NCI-H2196 (cell line): ENCODE results near the gene CBX1.
"Not testable (repeated sequence)": the region's sequence is repeated elsewhere in the genome, so short reads cannot be mapped to it uniquely, and the experiment has no call there.

ENCODE experiments used
- DNase-seq: peaks from one replicate; lab custom pipeline; 2025; ENCODE audit not compliant: unreplicated experiment; lab: John Stamatoyannopoulos, UW

Gene CBX1

DNA sequence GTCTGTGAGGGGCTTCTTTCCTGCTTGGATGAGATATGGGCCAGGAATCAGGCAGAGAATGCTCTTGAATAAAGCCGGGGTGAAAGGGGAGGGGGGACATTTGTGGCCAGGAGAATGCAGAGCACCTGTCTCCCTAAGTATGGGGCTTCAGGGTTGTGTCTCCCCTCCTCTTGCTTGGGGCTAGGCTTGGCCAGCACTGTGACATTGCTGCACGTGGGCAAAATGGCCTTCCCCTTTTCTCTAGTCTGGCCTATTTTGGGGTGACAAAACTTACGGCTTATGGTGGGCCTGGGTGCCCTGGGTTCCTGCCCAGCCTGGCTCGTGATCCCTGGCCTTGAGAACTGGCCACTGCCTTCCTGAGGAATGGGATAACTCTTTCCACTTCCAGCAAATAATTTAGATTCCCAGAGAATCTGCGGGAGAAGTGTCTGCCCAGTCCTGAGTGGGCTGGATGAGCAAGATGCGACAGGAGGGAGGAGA, 47.5 kb downstream of the CBX1 start:
- no peak for DNase-seq

GRCh38 chr17:48052956-48053757, 48.1 kb downstream of the CBX1 start:
- peak; percentile 84 for DNase-seq

DNA sequence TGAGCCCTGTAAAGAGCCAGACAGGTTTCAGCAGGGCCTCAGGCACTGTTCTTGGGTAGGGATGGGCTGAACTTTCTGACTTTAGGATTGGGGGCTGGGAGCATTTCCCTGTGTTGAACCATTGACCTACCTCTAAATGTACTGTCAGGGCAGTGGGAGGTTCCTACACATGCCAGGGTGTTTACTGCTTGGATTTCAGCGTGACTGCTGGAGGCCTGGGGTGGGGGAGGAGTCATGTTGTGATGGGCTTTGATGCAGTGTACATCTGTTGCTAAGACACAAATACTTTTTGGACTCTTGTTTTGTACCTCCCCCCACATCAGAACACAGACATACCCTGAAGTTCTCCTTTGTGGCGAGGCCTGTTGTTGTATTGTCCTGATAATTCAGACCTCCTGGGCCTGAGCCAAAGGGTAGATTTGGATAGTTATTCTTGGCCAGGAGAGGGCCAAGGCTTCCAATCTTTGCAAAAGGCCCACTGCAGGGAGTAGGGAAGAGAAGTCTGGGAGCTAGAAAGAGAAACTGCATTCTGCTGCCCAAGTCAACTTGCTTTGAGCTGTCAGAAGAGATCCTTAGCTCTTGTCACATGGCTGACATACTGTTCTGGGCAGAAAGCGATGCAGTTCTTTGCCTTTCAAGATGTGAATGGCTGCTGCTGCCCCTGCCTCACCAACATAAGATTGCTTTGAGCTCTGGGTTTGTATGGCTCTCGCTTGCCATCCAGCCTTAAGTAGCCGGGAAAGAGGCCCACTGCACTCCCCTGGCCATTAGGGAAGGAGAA, 49.4 kb downstream of the CBX1 start:
- DNase-seq = no peak

DNA sequence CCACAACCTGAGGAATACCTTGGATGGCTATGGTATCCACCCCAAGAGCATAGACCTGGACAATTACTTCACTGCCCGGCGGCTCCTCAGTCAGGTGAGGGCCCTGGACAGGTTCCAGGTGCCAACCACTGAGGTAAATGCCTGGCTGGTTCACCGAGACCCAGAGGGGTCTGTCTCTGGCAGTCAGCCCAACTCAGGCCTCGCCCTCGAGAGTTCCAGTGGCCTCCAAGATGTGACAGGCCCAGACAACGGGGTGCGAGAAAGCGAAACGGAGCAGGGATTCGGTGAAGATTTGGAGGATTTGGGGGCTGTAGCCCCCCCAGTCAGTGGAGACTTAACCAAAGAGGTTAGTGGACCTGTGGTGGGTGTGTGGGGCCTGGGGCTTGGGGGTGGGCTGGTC, 50.0 kb downstream of the CBX1 start:
- DNase-seq = no peak

GRCh38 chr17:48048384-48049126, 52.7 kb downstream of the CBX1 start:
- DNase-seq = peak; percentile 77

DNA sequence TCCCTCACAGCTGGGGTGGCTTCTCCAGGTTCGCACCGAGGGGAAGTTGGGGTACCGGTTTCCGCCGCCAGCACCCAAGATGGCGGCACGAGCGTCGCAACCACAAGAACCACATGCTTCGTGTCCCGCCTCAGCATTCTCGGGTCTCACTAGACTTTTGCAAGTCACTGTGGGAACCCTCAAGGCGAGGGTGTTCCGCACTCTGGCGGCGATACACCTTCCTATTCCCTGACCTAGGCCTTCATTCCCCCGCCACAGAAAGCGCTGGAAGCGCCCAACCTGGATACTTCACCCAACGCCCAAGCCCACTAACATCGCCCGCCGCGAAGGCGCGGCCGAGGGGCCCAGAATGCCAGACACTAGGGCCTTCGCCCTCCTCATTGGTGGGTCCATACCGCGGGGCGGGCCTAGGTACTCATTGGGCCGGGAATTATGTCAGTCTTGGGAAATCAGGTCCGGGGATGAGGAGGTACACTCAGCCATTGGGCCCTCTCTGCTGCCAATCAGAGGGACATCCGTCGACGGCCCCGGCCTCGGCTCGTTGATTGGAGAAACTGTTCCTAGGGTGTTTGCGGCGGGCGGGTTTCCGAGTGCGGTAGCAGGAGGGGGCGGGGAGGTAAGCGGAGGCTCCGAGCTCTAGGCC, 53.4 kb downstream of the CBX1 start, which contains the start of gene NFE2L1:
TSS of gene NFE2L1 (plus strand) at position 619 of the 643 bp plus-strand sequence. CDS start 2,760 bp downstream, outside the sequence.
- DNase-seq = peak; percentile 98

DNA sequence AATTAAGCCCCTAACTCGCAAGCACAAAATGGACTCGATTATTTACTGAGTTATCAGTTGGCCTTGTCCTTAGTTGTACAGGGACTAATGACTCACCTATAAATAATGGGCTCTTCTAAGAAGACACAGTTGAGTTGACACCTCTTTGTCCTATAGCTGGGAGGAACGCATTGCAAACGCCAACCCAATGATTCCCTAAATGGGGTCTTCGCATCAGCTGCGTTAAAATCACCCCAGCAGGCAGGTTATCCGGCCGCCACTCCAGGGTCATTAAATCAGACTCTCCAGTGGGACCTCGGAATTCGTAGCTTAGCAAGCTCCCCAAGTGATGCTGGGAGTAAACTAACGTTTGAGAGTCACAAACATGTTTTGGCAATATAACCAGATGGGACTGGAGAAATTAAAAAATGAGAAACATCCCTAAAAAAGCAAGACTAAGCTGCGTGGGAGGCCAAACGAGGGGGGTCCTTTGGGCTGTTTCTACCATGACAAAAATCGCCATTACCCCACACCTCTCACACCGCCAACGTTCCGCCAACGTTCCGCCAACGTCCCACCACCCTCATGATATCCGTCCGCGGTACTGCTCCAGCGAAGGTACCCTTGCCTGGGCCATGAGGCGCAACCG, 54.1 kb downstream of the CBX1 start:
- DNase-seq = no peak

- DNase-seq = no peak
These were observed 55.0 kb downstream of the CBX1 start for GRCh38 chr17:48046296-48046695.

DNA sequence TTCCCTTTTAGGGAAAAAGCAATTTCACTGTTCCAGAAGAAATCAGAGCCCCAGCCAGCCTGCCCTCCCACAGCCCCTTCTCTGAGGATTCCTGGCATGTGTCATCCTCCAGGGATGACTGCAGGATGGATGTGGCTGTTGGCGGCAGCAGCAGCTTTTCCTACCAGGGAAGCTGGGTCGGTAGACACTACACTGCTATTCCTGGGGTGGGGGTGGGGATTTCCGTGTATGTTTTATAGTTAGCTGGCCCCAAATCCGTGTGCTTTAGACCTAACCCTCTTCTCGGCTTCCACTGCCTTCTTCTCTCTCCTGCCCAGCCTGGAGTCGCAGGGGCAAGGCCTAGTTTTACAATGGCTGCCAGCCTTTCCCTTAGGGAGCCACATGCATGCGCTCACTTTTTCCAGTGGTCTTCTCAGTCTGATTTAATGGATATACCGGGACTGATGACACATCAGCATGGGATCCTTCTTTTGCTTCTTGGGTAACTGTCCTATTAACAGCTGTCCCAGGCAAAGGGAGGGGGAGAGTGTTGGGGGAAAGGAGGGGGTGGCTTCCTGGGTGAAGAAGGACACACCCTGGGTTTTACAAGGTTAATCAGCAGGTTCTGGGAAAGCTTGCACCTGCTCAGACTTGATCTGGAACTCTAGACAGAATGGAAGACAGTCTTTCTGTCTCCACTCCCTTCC, 55.8 kb downstream of the CBX1 start:
- peak; percentile 30 for DNase-seq

DNA sequence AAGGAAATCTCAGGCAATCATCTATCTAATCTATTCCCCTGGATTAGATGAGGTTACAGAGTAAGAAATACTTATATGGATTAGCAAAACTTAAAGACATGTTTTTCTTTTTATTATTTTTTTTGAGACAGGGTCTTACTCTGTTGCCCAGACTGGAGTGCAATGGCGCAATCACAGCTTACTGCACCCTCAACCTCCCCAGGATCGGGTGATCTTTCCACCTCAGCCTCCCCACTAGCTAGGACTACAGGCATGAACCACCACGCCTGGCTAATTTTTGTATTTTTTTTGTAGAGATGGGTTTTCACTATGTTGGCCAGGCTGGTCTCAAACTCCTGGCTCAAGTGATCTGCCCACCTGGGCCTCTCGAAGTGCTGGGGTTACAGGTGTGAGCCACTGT, 56.4 kb downstream of the CBX1 start:
- no peak for DNase-seq

- no peak for DNase-seq
These were observed 58.1 kb downstream of the CBX1 start for GRCh38 chr17:48043176-48043575.

- DNase-seq = no peak
These were observed 62.6 kb downstream of the CBX1 start for GRCh38 chr17:48038687-48039086.

DNA sequence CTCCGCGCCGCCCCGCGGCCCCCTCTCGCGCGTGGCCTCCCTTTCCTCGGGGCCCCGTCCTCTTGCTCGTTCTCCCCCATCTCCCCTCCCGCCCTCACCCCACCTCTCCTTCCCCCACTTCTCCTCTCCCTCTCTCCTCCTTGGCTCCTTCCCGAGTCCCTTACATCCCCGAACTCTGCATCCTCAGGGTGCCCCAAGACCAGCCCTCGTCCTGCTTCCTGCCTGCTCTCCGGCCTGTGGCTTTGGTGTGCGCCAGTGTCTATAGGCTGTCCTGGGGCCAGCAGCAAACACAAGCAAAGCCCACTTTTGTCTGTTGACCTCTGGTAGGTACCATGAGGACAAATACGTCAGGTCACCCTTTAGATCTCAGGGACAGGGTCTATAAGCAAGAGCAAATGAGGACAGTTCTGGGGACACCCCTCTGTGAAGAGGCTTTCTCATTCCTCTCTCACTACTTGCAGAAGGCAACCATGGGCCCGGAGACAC, 63.4 kb downstream of the CBX1 start:
- DNase-seq = no peak

DNA sequence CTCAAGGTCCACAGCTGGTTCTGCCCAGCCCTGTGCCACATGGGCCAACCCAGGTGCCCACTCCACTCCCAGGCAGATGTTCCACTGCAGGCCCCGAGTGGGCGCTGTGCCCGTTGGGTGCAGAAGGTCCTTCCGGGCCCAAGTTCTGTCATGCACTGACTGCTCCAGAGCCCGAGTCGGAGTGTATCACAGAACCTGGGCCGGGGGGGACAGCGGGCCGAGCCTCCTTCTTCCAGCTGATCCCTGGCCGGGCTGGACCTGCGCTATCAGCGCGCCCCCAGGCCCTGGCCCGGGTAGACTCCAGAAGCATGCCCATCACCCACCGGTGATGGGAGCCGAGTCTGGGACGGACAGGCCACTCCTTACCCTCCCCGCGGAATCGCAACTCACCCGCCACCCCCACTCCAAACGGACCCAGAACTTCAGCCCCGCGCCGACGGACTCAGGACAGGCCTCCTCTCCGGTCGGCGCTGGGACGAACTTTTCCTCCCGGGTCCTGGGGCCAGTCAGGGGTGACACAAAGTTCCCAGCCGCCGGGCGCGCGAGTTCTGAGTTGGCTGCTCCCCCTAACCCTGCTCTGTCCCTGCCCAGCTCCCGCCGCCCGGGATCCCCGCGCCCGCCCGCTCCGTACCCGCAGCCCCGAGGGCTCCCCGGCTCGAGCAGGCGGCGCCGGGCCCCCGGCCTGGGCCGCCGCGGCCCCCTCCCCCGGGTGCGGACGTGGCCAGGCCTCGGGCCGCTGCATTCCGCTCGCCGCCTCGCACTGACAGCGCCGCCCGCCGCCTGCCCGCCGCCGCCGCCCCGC, 64.0 kb downstream of the CBX1 start, which contains the start of gene COPZ2:
TSS of gene COPZ2 (minus strand) at position 762 of the 802 bp plus-strand sequence. CDS start at position 742, 20 bp downstream.
- DNase-seq = no peak

GRCh38 chr17:48036693-48037035, 64.6 kb downstream of the CBX1 start:
- no peak for DNase-seq

- not testable (repeated sequence) for DNase-seq
These were observed 66.5 kb downstream of the CBX1 start for GRCh38 chr17:48034734-48035133.

DNA sequence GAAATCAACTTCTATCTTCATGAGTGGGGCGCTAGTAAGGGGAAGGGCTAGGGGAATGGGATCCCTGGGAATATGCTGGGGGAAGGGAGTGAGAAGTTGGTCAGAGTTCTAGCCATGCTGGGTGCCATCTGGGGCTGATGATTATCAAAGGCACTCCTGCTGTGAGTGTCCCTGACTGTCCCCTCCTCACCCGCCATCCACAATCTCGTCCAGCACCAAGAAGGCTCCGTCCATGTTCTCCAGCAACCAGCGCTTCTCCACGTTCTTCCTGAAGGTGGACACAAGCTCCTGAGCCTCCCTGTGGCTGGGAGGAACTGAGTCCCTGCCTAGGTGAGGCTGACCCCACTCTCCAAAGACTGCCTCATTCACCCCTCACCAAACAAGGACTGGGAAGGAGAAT, 69.3 kb downstream of the CBX1 start:
- DNase-seq = no peak

DNA sequence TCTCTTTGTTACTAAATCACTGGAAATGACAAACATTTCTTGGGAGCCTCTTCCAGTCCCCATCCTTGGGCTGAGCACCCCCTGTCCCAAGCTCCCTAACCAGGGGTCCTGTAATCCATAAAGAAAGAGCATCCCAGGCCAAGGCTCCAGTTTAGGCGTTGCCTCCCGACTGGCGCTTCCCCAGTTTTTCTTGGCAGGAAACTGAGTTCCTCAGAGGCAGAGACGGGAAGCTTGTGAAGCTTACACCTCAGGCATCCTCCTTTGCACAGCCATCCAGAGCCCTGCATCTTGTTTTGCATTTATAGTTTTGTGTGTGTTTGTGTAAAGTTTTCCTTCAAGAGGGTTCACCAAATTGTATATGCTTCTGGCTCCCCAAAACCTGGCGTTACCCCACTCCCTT, 70.7 kb downstream of the CBX1 start:
- DNase-seq = no peak

- DNase-seq = no peak
These were observed 72.5 kb downstream of the CBX1 start for GRCh38 chr17:48028736-48029135.
